GM19239 (cell line): ENCODE measurements around the gene SEMA5A.

ENCODE experiments used
- DNase-seq: peaks from one replicate; pipeline ENCODE4 v3.0.0; 2011; ENCODE audit warnings: low spot score; ENCODE audit not compliant: insufficient read length
- FAIRE-seq: peaks from 2 replicates; lab custom pipeline; 2011; peaks lifted over from hg19 to GRCh38; lab: Jason Lieb, UNC

SEMA5A gene

GRCh38 chr5:9343146-9343850 is 202.6 kb downstream of the SEMA5A start:
- DNase-seq (no peak), FAIRE-seq (no peak)

GRCh38 chr5:9342161-9342787 is 203.6 kb downstream of the SEMA5A start:
- DNase-seq (no peak), FAIRE-seq (no peak)

- no peak for DNase-seq
- FAIRE-seq, result no peak
Measured at GRCh38 chr5:9340085-9340484, 205.8 kb downstream of the SEMA5A start.

GRCh38 chr5:9339206-9339818 is 206.6 kb downstream of the SEMA5A start:
- FAIRE-seq (no peak), DNase-seq (no peak)

GRCh38 chr5:9338796-9339195 is 207.1 kb downstream of the SEMA5A start:
- DNase-seq, result no peak
- no peak for FAIRE-seq

GRCh38 chr5:9337928-9338595 is 207.8 kb downstream of the SEMA5A start:
- DNase-seq, result no peak
- no peak for FAIRE-seq

GRCh38 chr5:9335754-9336495 is 209.9 kb downstream of the SEMA5A start:
- FAIRE-seq, result no peak

GRCh38 chr5:9335269-9335668 is 210.6 kb downstream of the SEMA5A start:
- FAIRE-seq (no peak), DNase-seq (no peak)

More at GRCh38 chr5:9335754-9336495, 209.9 kb downstream of the SEMA5A start:
- DNase-seq, result no peak

GRCh38 chr5:9332026-9332425 is 213.8 kb downstream of the SEMA5A start:
- no peak for FAIRE-seq

GRCh38 chr5:9331372-9331771 is 214.5 kb downstream of the SEMA5A start:
- no peak for FAIRE-seq
- DNase-seq, result no peak

More at GRCh38 chr5:9332026-9332425, 213.8 kb downstream of the SEMA5A start:
- DNase-seq, result no peak

- FAIRE-seq (no peak), DNase-seq (no peak)
Measured at GRCh38 chr5:9329125-9329524, 216.8 kb downstream of the SEMA5A start.

GRCh38 chr5:9325549-9325948 is 220.3 kb downstream of the SEMA5A start:
- DNase-seq, result no peak
- FAIRE-seq, result no peak

- FAIRE-seq (no peak), DNase-seq (no peak)
Measured at GRCh38 chr5:9324348-9325077, 221.4 kb downstream of the SEMA5A start.

- no peak for DNase-seq
- FAIRE-seq, result no peak
Measured at GRCh38 chr5:9320652-9321051, 225.2 kb downstream of the SEMA5A start.

GRCh38 chr5:9318031-9318430 is 227.8 kb downstream of the SEMA5A start:
- FAIRE-seq (no peak), DNase-seq (no peak)

- no peak for DNase-seq
- FAIRE-seq, result no peak
Measured at GRCh38 chr5:9316733-9317132, 229.1 kb downstream of the SEMA5A start.

- DNase-seq, result no peak
- FAIRE-seq, result no peak
Measured at GRCh38 chr5:9316041-9316440, 229.8 kb downstream of the SEMA5A start.

- DNase-seq (no peak), FAIRE-seq (no peak)
Measured at GRCh38 chr5:9314558-9314957, 231.3 kb downstream of the SEMA5A start.

- DNase-seq (no peak), FAIRE-seq (no peak)
Measured at GRCh38 chr5:9313751-9314150, 232.1 kb downstream of the SEMA5A start.

- no peak for FAIRE-seq
- no peak for DNase-seq
Measured at GRCh38 chr5:9307150-9307549, 238.7 kb downstream of the SEMA5A start.
